GM19455 (cell line): ENCODE data around the gene AIG1.
"Not testable (repeated sequence)": the region's sequence is repeated elsewhere in the genome, so short reads cannot be mapped to it uniquely, and the experiment has no call there.

Source experiments
- ATAC-seq: cut with Tn5 transposase; IDR thresholded peaks from one replicate; pipeline ENCODE4 v1.9.1; 2021; ENCODE audit not compliant: unreplicated experiment

AIG1 gene

DNA sequence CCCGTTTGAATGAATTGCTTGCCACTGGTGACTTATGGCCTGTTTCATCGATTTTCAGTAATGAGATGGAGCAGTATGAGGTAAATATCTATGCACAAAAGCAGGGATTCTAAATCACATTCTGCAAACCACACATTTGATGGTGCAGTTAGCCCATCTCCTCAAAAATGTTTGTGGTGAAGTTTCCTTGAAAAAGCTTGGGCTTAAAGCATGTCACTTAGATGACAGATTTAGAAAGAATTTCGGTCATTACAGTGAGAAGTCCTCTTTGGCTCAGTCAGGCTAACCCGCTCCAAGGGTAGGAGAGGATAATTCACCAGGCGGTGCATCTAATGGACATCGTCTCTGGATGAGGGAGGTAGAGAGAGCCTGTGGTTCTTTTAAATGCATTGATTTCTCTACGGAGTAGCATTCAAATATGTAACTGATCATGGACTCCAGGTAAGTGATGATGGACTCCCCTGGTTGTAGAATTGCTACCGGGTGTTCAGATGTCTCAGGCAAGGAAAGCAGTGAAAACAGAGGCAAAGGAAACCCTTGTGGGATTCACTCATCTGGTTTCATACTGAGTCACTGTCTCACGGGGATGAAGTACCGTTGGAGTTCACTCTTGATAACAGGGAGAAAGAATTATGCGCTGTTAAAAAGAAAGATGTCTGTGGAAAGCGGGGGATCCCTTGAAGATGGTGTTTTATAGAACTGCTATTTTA is 65.3 kb downstream of the AIG1 start:
- ATAC-seq: peak; percentile 46

- peak; percentile 86 for ATAC-seq
Measured at GRCh38 chr6:143126574-143126941, 65.9 kb downstream of the AIG1 start.

DNA sequence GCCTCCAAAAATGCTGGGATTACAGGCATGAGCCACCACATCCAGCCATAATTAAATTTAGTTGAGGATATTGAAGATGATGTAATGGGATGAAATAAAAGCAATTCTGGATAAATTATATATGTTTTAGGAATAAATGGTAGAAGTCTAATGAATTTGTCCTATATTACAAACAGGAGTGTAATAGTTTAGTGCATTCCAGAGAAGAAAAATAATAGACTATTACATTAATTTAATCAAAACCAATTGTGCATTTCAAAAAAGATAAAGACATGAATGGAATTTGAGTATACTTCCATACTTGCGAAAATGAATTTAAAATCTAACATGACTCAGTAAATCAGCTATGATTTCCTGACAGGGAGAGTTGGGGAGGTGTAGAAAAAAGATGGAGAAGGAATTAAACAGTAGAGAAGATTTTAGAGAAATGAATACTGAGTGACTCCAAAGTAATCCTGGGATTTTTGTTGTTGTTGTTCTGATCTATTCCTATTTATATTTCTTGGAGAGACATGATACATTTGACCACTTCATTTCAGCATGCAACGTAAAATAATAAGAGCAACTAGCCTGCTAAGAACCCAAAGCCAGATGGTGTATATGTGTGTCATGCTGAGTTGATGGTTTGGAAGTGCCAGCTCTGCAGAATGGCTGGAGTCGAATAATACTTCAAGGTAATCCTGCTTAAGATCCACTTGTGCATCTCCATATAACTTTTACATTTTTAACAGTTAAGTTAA is 67.4 kb downstream of the AIG1 start:
- no peak for ATAC-seq

- no peak for ATAC-seq
Measured at GRCh38 chr6:143128681-143129015, 68.0 kb downstream of the AIG1 start.

- no peak for ATAC-seq
Measured at GRCh38 chr6:143130928-143131327, 70.2 kb downstream of the AIG1 start.

DNA sequence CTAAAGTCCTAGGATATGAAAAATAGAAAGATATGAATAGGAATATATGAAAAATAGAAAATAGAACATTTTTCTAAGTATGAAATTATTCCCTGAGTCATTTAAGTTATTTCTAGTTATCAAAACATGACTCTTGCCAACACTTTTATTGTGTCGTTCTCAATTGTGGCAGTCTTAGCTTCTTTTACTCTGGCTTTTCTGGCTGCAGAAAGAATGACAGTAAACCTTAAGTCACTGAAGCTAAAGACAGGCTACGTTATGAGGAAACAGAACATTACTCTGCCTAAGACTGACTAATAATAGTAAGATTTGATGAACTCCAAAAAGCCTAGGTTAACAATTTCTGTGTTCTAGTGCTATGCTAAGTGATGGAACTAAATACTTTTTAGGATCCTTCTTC is 74.6 kb downstream of the AIG1 start:
- ATAC-seq: no peak

- no peak for ATAC-seq
Measured at GRCh38 chr6:143135797-143136561, 75.3 kb downstream of the AIG1 start.

- ATAC-seq: no peak
Measured at GRCh38 chr6:143136647-143137046, 76.0 kb downstream of the AIG1 start.

DNA sequence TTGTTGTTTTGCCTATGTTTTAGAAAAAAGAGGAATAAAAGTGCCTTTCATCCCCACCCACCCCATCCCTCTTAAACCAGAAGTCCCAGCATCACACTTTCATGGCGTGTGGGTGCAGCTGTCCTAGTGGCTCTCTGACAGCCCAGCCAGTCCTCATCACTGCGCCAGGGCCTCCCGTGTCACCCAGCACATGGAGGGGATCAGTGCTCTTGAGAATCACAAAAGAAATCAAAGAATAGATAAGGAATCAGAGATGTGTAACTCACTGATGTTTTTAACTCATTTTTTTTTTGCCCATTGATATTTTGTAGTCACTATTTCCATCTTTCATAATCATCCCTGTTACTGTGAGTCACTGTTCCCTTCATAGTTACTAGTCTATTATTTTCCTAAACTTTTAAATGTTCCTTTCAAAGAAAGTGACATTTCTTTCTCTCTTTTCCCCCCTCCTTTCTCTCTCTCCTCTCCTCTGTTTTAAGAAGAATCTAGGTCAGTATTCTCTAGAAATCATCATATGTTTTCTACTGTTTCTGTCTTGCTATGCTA is 78.6 kb downstream of the AIG1 start:
- no peak for ATAC-seq

DNA sequence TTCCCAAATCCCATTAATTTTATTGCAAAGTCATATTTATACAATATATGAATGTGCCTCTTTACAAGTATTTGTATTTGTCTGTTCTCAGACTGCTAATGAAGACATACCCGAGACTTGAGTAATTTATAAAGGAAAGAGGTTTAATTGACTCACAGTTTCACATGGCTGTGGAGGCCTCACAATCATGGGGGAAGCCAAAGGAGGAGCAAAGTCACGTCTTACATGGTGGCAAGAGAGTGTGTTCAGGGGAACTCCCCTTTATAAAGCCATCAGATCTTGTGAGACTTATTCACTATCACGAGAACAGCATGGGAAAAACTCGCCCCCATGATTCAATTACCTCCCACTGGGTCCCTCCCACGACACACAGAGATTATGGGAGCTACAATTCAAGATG is 79.2 kb downstream of the AIG1 start:
- not testable (repeated sequence) for ATAC-seq

- ATAC-seq: no peak
Measured at GRCh38 chr6:143140767-143141166, 80.1 kb downstream of the AIG1 start.

- no peak for ATAC-seq
Measured at GRCh38 chr6:143141442-143141841, 80.8 kb downstream of the AIG1 start.

DNA sequence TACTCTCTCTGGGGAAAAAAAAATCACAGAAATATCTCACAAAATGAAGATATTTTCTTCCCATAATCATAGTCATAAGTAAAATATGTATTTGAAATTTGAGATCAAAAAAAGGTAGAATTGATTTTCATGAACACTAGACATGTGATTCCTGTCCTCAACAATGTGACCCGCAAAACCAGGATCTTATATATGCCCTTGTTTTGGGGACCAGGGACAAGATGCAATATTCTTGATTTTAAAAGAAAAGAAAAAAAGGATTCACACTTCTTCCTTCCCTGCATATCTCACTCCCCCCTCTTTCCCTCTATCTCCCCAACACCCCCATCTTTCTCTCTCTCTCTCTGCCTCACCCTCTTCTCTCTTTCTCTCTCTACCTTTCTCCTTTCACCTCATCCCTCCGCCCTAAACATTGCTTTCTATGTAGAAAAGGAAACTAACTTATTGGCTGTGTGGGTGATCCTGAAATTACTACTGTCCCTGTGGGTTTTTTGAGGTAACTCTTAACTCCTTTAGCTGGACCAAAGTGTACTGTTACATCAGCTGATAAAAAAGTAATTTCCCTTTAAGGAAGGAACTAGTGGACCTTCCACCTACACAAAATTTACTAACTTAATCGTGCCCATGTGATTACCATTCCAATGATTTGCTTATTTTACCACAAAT is 85.6 kb downstream of the AIG1 start:
- ATAC-seq: peak; percentile 57

- no peak for ATAC-seq
Measured at GRCh38 chr6:143149771-143150170, 89.1 kb downstream of the AIG1 start.

DNA sequence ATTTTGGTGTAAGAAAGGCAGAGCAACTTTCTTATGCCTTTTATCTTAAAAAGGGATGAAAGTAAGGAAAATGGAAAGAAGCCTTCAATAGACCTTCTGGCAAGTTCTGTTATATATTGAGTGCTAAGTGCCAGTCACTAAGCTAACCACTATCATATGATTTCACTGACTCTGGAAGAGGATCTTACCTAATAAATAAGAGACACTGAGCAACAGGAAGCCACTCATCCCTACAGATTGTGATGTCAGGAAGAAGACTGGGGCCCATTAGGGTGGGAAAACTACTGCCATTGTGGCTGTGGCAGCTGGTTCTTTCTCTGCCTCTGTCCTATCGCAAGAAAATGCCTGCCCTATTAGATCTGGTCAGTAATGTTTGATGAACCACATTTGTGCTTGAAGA is 89.6 kb downstream of the AIG1 start:
- ATAC-seq: no peak

DNA sequence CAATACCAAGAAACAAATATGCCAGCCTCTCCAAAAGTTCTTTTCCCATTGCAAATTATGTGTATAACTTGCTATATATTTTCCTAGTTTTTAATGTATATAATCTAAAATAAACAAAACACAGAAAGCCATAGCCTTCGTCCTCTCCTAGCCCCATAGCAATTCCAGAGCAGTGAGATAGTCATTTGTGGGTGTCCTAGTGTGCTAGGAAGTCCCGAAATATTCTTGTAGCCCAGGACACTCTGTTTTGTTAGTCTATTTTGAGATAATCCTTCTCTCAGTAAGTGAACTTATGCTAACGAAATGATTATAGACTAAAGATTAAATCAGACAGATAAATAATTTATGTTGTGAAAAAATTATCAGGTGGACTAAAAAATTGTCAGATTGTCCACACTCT is 90.7 kb downstream of the AIG1 start:
- ATAC-seq: no peak

GRCh38 chr6:143155681-143156080 is 95.0 kb downstream of the AIG1 start:
- ATAC-seq: no peak

GRCh38 chr6:143157131-143157530 is 96.4 kb downstream of the AIG1 start:
- ATAC-seq: no peak

DNA sequence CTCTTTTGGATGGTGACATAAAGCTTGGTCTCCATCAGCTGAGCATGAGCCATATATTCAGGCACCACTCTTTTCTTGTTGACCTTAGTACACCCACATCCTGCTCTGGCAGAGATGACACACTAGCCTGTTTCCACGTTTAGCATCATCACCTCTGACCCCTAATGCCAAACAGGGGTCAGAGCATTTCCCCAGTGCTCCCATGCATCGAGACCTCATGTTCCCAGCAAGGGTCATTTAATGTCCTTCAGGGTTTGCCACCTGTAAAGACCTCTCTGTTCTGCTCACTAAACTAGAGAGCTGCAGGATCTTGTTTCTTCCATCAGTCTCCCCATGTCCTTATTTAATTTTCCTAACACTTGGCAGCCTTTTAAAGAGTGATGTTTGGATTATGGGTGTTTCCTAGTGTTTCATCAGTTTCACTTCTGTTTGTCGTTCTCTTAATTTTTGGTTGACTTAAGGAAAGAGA is 97.5 kb downstream of the AIG1 start:
- no peak for ATAC-seq

DNA sequence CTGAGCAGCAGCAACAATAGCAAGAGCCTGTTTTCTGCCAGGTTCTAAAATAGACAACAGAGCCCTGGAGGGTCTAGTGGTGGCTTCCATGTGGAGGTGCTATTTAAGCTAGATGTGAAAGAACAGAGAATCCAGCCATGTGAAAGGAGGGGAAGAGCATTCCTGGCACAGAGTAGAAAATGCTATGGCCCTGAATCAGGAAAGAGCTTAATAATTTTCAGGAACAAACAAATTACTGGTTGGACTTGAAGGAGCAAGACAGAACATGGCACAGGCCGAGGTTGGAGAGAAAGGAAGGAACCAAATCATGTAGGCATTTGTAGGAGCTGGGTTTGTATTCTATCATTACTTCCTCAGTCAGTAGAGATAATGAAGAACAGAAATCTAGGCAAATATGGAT is 98.3 kb downstream of the AIG1 start:
- no peak for ATAC-seq

GRCh38 chr6:143160015-143160414 is 99.3 kb downstream of the AIG1 start:
- ATAC-seq: no peak
